ENCODE results near the gene DYNLL1.

Gene DYNLL1

GRCh38 chr12:120536064-120536791 lies 40.3 kb downstream of the DYNLL1 start:
- Histone ChIP-seq H3K4ac (ENCODE audit: low read length) (no peak overlapping the region), H4K8ac (ENCODE audit: low read depth, low read length) (no peak overlapping the region), H4K91ac (ENCODE audit: low read depth, low read length, poor library complexity) (no peak overlapping the region), H3K4me1 (ENCODE audit: control insufficient read depth in 2 of 2, insufficient read depth in 1 of 2, low read depth in 1 of 2, low read length in 2 of 2) (peaks cover 6 to 19% of the 10 kb centered on the region in 2 donors), H2BK5ac (ENCODE audit: low read length) (no peak overlapping the region), H2AFZ (ENCODE audit: low read length) (no peak overlapping the region), H2BK120ac (ENCODE audit: low read depth, low read length) (no peak overlapping the region), H3K9ac (ENCODE audit: low read depth, low read length, poor library complexity) (no peak overlapping the region), H3K23ac (ENCODE audit: low read depth, low read length, poor library complexity) (no peak overlapping the region), H3K27me3 (ENCODE audit: control insufficient read depth in 3 of 3, insufficient read depth in 3 of 3, low read depth in 1 of 3, low read length in 3 of 3) (no peaks in the 10 kb centered on the region), H3K9me3 (replicated peaks in 1 of 2; ENCODE audit: control insufficient read depth in 2 of 2, insufficient read depth in 1 of 2, low read depth in 1 of 2, low read length in 2 of 2) (no peaks in the 10 kb centered on the region), H3K27ac (replicated peaks; ENCODE audit: low read length) (no peak overlapping the region), H3K36me3 (replicated peaks in 1 of 2; ENCODE audit: control insufficient read depth in 2 of 2, insufficient read depth in 2 of 2, low read length in 2 of 2) (peaks cover 2 to 54% of the 10 kb centered on the region in 2 donors), H2AK5ac (ENCODE audit: low read depth, low read length) (no peak overlapping the region), H3K18ac (ENCODE audit: low read length) (no peak overlapping the region), H3K4me3 (ENCODE audit: low read length in 2 of 2) (peak overlapping the region in 1 of 2 donors; percentile 86), H2BK12ac (ENCODE audit: low read length) (no peak overlapping the region), H3K79me1 (ENCODE audit: low read depth, low read length) (peaks cover 8% of the 10 kb centered on the region), H3K4me2 (ENCODE audit: insufficient read depth, low read length, poor library complexity, severe bottlenecking) (no peak overlapping the region), H3K14ac (ENCODE audit: low read length) (no peak overlapping the region), H2BK15ac (ENCODE audit: low read length) (no peak overlapping the region)
- DNase-seq (ENCODE audit: low spot score) = no peak
- no CpG with 5 or more reads among the region's 13 CpGs for WGBS, 2 donors (ENCODE audit: extremely low coverage in 2 of 2, insufficient read length in 2 of 2, insufficient replicate concordance in 1 of 2)

GRCh38 chr12:120537856-120538220 lies 41.9 kb downstream of the DYNLL1 start:
- no peak overlapping the region for H3K4me3 ChIP-seq (ENCODE audit: low read length in 2 of 2)
- no peak overlapping the region for H3K23ac ChIP-seq (ENCODE audit: low read depth, low read length, poor library complexity)
- no peak overlapping the region for H4K91ac ChIP-seq (ENCODE audit: low read depth, low read length, poor library complexity)
- no peak overlapping the region for H3K18ac ChIP-seq (ENCODE audit: low read length)
- no peaks in the 10 kb centered on the region for H3K9me3 ChIP-seq (replicated peaks in 1 of 2; ENCODE audit: control insufficient read depth in 2 of 2, insufficient read depth in 1 of 2, low read depth in 1 of 2, low read length in 2 of 2)
- no peak for DNase-seq (ENCODE audit: low spot score)
- H3K4me1 ChIP-seq (ENCODE audit: control insufficient read depth in 2 of 2, insufficient read depth in 1 of 2, low read depth in 1 of 2, low read length in 2 of 2) = peaks cover 6 to 19% of the 10 kb centered on the region in 2 donors
- H3K4me2 ChIP-seq (ENCODE audit: insufficient read depth, low read length, poor library complexity, severe bottlenecking) = no peak overlapping the region
- no peak overlapping the region for H3K14ac ChIP-seq (ENCODE audit: low read length)
- H3K79me1 ChIP-seq (ENCODE audit: low read depth, low read length) = peaks cover 11% of the 10 kb centered on the region
- no peak overlapping the region for H2BK12ac ChIP-seq (ENCODE audit: low read length)
- WGBS, 2 donors (ENCODE audit: extremely low coverage in 2 of 2, insufficient read length in 2 of 2, insufficient replicate concordance in 1 of 2) = no CpG with 5 or more reads among the region's 4 CpGs
- peaks cover 3 to 64% of the 10 kb centered on the region in 2 donors for H3K36me3 ChIP-seq (replicated peaks in 1 of 2; ENCODE audit: control insufficient read depth in 2 of 2, insufficient read depth in 2 of 2, low read length in 2 of 2)
- H2AFZ ChIP-seq (ENCODE audit: low read length) = no peak overlapping the region
- H2AK5ac ChIP-seq (ENCODE audit: low read depth, low read length) = no peak overlapping the region
- H3K4ac ChIP-seq (ENCODE audit: low read length) = no peak overlapping the region
- no peak overlapping the region for H2BK15ac ChIP-seq (ENCODE audit: low read length)
- no peak overlapping the region for H4K8ac ChIP-seq (ENCODE audit: low read depth, low read length)
- H3K27ac ChIP-seq (replicated peaks; ENCODE audit: low read length) = no peak overlapping the region
- no peak overlapping the region for H2BK120ac ChIP-seq (ENCODE audit: low read depth, low read length)
- H3K27me3 ChIP-seq (ENCODE audit: control insufficient read depth in 3 of 3, insufficient read depth in 3 of 3, low read depth in 1 of 3, low read length in 3 of 3) = no peaks in the 10 kb centered on the region
- no peak overlapping the region for H2BK5ac ChIP-seq (ENCODE audit: low read length)
- H3K9ac ChIP-seq (ENCODE audit: low read depth, low read length, poor library complexity) = no peak overlapping the region

- no peak overlapping the region for H3K9ac ChIP-seq (ENCODE audit: low read depth, low read length, poor library complexity)
- H2BK15ac ChIP-seq (ENCODE audit: low read length) = no peak overlapping the region
- peaks cover 11% of the 10 kb centered on the region for H3K79me1 ChIP-seq (ENCODE audit: low read depth, low read length)
- H3K18ac ChIP-seq (ENCODE audit: low read length) = no peak overlapping the region
- H2BK120ac ChIP-seq (ENCODE audit: low read depth, low read length) = no peak overlapping the region
- no peak overlapping the region for H2BK12ac ChIP-seq (ENCODE audit: low read length)
- H2AK5ac ChIP-seq (ENCODE audit: low read depth, low read length) = no peak overlapping the region
- H3K14ac ChIP-seq (ENCODE audit: low read length) = no peak overlapping the region
- H2BK5ac ChIP-seq (ENCODE audit: low read length) = no peak overlapping the region
- H3K36me3 ChIP-seq (replicated peaks in 1 of 2; ENCODE audit: control insufficient read depth in 2 of 2, insufficient read depth in 2 of 2, low read length in 2 of 2) = peaks cover 3 to 70% of the 10 kb centered on the region in 2 donors
- H3K4me2 ChIP-seq (ENCODE audit: insufficient read depth, low read length, poor library complexity, severe bottlenecking) = no peak overlapping the region
- no peak overlapping the region for H3K23ac ChIP-seq (ENCODE audit: low read depth, low read length, poor library complexity)
- H3K27ac ChIP-seq (replicated peaks; ENCODE audit: low read length) = no peak overlapping the region
- DNase-seq (ENCODE audit: low spot score) = no peak
- H3K4ac ChIP-seq (ENCODE audit: low read length) = no peak overlapping the region
- peaks cover 6 to 19% of the 10 kb centered on the region in 2 donors for H3K4me1 ChIP-seq (ENCODE audit: control insufficient read depth in 2 of 2, insufficient read depth in 1 of 2, low read depth in 1 of 2, low read length in 2 of 2)
- no peak overlapping the region for H3K4me3 ChIP-seq (ENCODE audit: low read length in 2 of 2)
- no peak overlapping the region for H2AFZ ChIP-seq (ENCODE audit: low read length)
- no peak overlapping the region for H4K8ac ChIP-seq (ENCODE audit: low read depth, low read length)
- H3K27me3 ChIP-seq (ENCODE audit: control insufficient read depth in 3 of 3, insufficient read depth in 3 of 3, low read depth in 1 of 3, low read length in 3 of 3) = no peaks in the 10 kb centered on the region
- no peaks in the 10 kb centered on the region for H3K9me3 ChIP-seq (replicated peaks in 1 of 2; ENCODE audit: control insufficient read depth in 2 of 2, insufficient read depth in 1 of 2, low read depth in 1 of 2, low read length in 2 of 2)
- H4K91ac ChIP-seq (ENCODE audit: low read depth, low read length, poor library complexity) = no peak overlapping the region
- WGBS, 2 donors (ENCODE audit: extremely low coverage in 2 of 2, insufficient read length in 2 of 2, insufficient replicate concordance in 1 of 2) = no CpG with 5 or more reads among the region's 6 CpGs
Observed at GRCh38 chr12:120538281-120539156, 42.6 kb downstream of the DYNLL1 start.

- Histone ChIP-seq H3K27ac (replicated peaks; ENCODE audit: low read length) (no peak overlapping the region), H2AFZ (ENCODE audit: low read length) (no peak overlapping the region)
- no CpG with 5 or more reads among the region's 1 CpG for WGBS, 2 donors (ENCODE audit: extremely low coverage in 2 of 2, insufficient read length in 2 of 2, insufficient replicate concordance in 1 of 2)
Observed at GRCh38 chr12:120539303-120539702, 43.4 kb downstream of the DYNLL1 start.

More at GRCh38 chr12:120539303-120539702, 43.4 kb downstream of the DYNLL1 start:
- DNase-seq (ENCODE audit: low spot score) = no peak
- H4K91ac ChIP-seq (ENCODE audit: low read depth, low read length, poor library complexity) = no peak overlapping the region
- H3K9me3 ChIP-seq (replicated peaks in 1 of 2; ENCODE audit: control insufficient read depth in 2 of 2, insufficient read depth in 1 of 2, low read depth in 1 of 2, low read length in 2 of 2) = no peaks in the 10 kb centered on the region
- no peaks in the 10 kb centered on the region for H3K27me3 ChIP-seq (ENCODE audit: control insufficient read depth in 3 of 3, insufficient read depth in 3 of 3, low read depth in 1 of 3, low read length in 3 of 3)
- no peak overlapping the region for H3K4me2 ChIP-seq (ENCODE audit: insufficient read depth, low read length, poor library complexity, severe bottlenecking)
- H2BK12ac ChIP-seq (ENCODE audit: low read length) = no peak overlapping the region
- H3K4me1 ChIP-seq (ENCODE audit: control insufficient read depth in 2 of 2, insufficient read depth in 1 of 2, low read depth in 1 of 2, low read length in 2 of 2) = peaks cover 6 to 19% of the 10 kb centered on the region in 2 donors
- no peak overlapping the region for H3K18ac ChIP-seq (ENCODE audit: low read length)
- H2BK5ac ChIP-seq (ENCODE audit: low read length) = no peak overlapping the region
- no peak overlapping the region for H3K23ac ChIP-seq (ENCODE audit: low read depth, low read length, poor library complexity)
- H4K8ac ChIP-seq (ENCODE audit: low read depth, low read length) = no peak overlapping the region
- no peak overlapping the region for H2AK5ac ChIP-seq (ENCODE audit: low read depth, low read length)
- no peak overlapping the region for H2BK15ac ChIP-seq (ENCODE audit: low read length)
- no peak overlapping the region for H3K9ac ChIP-seq (ENCODE audit: low read depth, low read length, poor library complexity)
- no peak overlapping the region for H2BK120ac ChIP-seq (ENCODE audit: low read depth, low read length)
- H3K4me3 ChIP-seq (ENCODE audit: low read length in 2 of 2) = no peak overlapping the region
- H3K36me3 ChIP-seq (replicated peaks in 1 of 2; ENCODE audit: control insufficient read depth in 2 of 2, insufficient read depth in 2 of 2, low read length in 2 of 2) = peaks cover 3 to 76% of the 10 kb centered on the region in 2 donors
- H3K4ac ChIP-seq (ENCODE audit: low read length) = no peak overlapping the region
- no peak overlapping the region for H3K14ac ChIP-seq (ENCODE audit: low read length)
- peaks cover 11% of the 10 kb centered on the region for H3K79me1 ChIP-seq (ENCODE audit: low read depth, low read length)
